Loucy (cell line): ENCODE measurements around the gene NDUFA6.

Experiments
- EZH2phosphoT487 ChIP-seq: fragments of 200-600 bp; IDR thresholded peaks from 2 replicates; pipeline ENCODE4 v1.6.1; 2018; ENCODE audit warnings: antibody characterized with exemption, mild to moderate bottlenecking, moderate library complexity, borderline replicate concordance
- TF ChIP-seq, protein P1 (sequence below): fragments of 200-600 bp; sonication (generic); conservative IDR thresholded peaks from 2 replicates; pipeline ENCODE4 v1.5.1; 2014; ENCODE audit warnings: mild to moderate bottlenecking, antibody characterized with exemption, low read length

DNA sequence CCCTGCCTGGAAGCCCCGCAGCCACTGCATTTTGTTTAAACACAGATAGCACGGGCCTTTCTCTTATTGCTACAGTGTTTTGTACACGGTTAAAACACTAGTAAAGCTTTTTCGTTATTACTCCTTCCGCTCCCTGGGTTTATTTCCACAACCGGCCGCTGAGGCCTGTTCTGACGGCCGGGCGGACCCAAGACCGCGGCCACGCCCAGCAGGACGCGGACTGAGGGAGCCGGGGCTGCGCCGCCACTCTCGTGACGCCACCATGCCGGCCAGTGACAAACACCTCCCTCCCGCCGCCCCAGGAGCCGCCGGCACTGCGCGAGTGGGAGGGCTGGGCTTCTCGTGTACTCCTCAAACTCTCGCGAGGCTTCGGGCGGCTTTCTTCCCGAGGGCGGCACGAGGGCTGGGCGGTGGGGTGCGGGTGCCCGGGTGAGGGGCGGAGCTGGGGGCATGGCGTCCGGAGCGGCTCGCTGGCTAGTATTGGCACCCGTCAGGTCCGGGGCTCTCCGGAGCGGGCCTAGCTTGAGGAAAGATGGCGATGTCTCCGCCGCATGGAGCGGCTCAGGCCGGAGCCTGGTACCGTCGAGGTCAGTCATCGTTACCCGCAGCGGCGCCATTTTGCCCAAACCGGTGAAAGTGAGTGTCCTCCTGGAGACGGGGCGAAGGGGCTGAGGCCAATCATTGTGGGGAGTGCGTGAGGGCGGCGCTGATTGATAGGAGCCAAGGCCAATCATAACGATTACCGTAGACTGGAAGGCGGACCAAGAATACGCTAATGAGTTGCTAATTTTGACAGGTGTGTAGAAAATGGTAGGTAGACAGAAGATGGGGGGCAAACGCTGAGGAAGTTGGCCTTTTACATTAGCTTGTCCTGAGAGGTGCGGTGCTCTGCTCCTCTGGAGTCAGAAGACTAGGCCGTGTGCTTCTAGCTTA lies 11.0 kb downstream of the NDUFA6 start, which contains the start of gene SMDT1:
- no peak for TF ChIP-seq EZH2phosphoT487
- TF ChIP-seq, protein P1, sequence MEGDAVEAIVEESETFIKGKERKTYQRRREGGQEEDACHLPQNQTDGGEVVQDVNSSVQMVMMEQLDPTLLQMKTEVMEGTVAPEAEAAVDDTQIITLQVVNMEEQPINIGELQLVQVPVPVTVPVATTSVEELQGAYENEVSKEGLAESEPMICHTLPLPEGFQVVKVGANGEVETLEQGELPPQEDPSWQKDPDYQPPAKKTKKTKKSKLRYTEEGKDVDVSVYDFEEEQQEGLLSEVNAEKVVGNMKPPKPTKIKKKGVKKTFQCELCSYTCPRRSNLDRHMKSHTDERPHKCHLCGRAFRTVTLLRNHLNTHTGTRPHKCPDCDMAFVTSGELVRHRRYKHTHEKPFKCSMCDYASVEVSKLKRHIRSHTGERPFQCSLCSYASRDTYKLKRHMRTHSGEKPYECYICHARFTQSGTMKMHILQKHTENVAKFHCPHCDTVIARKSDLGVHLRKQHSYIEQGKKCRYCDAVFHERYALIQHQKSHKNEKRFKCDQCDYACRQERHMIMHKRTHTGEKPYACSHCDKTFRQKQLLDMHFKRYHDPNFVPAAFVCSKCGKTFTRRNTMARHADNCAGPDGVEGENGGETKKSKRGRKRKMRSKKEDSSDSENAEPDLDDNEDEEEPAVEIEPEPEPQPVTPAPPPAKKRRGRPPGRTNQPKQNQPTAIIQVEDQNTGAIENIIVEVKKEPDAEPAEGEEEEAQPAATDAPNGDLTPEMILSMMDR, result no peak
